NCI-H774 (cell line): ENCODE results near the gene CACNA2D3.
"Not testable (repeated sequence)": the region's sequence is repeated elsewhere in the genome, so short reads cannot be mapped to it uniquely, and the experiment has no call there.

ENCODE experiments used
- DNase-seq: peaks from one replicate; lab custom pipeline; 2025; lab: John Stamatoyannopoulos, UW

Gene CACNA2D3

GRCh38 chr3:54573858-54574257, 451.5 kb downstream of the CACNA2D3 start:
- DNase-seq, result no peak

- DNase-seq, result no peak
These were observed 452.7 kb downstream of the CACNA2D3 start for GRCh38 chr3:54574906-54575617.

- DNase-seq, result no peak
These were observed 453.2 kb downstream of the CACNA2D3 start for GRCh38 chr3:54575618-54575960.

GRCh38 chr3:54577313-54577712, 455.0 kb downstream of the CACNA2D3 start:
- no peak for DNase-seq

- no peak for DNase-seq
These were observed 456.1 kb downstream of the CACNA2D3 start for GRCh38 chr3:54578417-54578816.

- no peak for DNase-seq
These were observed 458.1 kb downstream of the CACNA2D3 start for GRCh38 chr3:54580453-54580852.

- DNase-seq, result no peak
These were observed 460.1 kb downstream of the CACNA2D3 start for GRCh38 chr3:54582424-54582823.

GRCh38 chr3:54591157-54591556, 468.8 kb downstream of the CACNA2D3 start:
- DNase-seq, result no peak

GRCh38 chr3:54593653-54594052, 471.3 kb downstream of the CACNA2D3 start:
- no peak for DNase-seq

- no peak for DNase-seq
These were observed 473.7 kb downstream of the CACNA2D3 start for GRCh38 chr3:54596087-54596486.

- no peak for DNase-seq
These were observed 477.4 kb downstream of the CACNA2D3 start for GRCh38 chr3:54599716-54600115.

GRCh38 chr3:54600441-54601204, 478.3 kb downstream of the CACNA2D3 start:
- no peak for DNase-seq

GRCh38 chr3:54604495-54604894, 482.1 kb downstream of the CACNA2D3 start:
- DNase-seq, result no peak

- DNase-seq, result no peak
These were observed 485.7 kb downstream of the CACNA2D3 start for GRCh38 chr3:54608041-54608440.

GRCh38 chr3:54619053-54619452, 496.7 kb downstream of the CACNA2D3 start:
- no peak for DNase-seq

- no peak for DNase-seq
These were observed 497.2 kb downstream of the CACNA2D3 start for GRCh38 chr3:54619531-54619930.

- DNase-seq, result no peak
These were observed 498.8 kb downstream of the CACNA2D3 start for GRCh38 chr3:54621184-54621583.

GRCh38 chr3:54622678-54623077, 500.3 kb downstream of the CACNA2D3 start:
- no peak for DNase-seq

- no peak for DNase-seq
These were observed 503.7 kb downstream of the CACNA2D3 start for GRCh38 chr3:54625805-54626787.

GRCh38 chr3:54628888-54629441, 506.6 kb downstream of the CACNA2D3 start:
- DNase-seq, result no peak

- no peak for DNase-seq
These were observed 507.8 kb downstream of the CACNA2D3 start for GRCh38 chr3:54630101-54630623.

- DNase-seq, result not testable (repeated sequence)
These were observed 508.6 kb downstream of the CACNA2D3 start for GRCh38 chr3:54631001-54631400.
